ENCODE data around the gene CDH2.

DNA sequence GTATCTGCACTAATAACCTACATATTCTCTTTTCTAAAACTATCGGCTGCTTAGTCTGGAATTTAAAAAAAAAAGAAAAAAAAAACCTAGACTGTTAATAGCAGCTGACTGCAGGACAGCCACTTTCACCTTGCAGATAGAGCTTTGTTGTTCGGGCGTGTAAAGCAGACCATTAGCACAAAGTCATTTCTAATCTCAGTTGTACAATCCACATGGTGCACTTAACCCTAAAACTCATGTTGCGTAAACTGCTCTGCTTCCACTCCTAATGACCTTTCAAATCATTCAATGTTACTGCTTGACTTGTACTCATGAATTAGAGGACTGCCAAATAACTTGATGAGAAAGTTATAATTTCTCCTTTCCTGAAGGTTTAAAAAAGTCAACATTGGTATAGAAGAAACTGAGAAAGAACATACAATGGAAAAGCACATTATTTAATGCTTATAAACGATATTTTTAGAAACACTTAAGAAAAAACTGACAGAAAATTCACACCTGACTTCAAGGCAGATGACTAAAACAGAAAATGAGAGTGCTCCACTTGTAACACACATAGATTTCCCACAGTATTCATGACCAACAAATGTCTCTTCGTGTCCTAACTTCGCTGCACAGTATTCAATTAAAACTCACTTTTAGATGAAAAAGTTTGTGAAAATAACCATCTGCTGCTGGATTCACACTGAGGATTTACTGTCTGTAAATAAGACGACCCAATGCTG lies 2.6 kb downstream of the CDH2 start:
- TF ChIP-seq, protein P1, sequence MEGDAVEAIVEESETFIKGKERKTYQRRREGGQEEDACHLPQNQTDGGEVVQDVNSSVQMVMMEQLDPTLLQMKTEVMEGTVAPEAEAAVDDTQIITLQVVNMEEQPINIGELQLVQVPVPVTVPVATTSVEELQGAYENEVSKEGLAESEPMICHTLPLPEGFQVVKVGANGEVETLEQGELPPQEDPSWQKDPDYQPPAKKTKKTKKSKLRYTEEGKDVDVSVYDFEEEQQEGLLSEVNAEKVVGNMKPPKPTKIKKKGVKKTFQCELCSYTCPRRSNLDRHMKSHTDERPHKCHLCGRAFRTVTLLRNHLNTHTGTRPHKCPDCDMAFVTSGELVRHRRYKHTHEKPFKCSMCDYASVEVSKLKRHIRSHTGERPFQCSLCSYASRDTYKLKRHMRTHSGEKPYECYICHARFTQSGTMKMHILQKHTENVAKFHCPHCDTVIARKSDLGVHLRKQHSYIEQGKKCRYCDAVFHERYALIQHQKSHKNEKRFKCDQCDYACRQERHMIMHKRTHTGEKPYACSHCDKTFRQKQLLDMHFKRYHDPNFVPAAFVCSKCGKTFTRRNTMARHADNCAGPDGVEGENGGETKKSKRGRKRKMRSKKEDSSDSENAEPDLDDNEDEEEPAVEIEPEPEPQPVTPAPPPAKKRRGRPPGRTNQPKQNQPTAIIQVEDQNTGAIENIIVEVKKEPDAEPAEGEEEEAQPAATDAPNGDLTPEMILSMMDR (IDR thresholded peaks at IDR 0.05), result no peak
- no peak for TF ChIP-seq EP300 (IDR thresholded peaks at IDR 0.05)
- TF ChIP-seq POLR2AphosphoS5 (IDR thresholded peaks at IDR 0.05), result no peak

Measured in gastroesophageal sphincter (tissue), 3 donors.